Parathyroid adenoma (tissue), 2 donors: ENCODE results near the gene FBXO21.

ENCODE experiments used
- H2AFZ ChIP-seq: fragments of 300-600 bp; sonication (generic); one replicate; pipeline ENCODE4 v1.7.0; 2017; ENCODE audit warnings: antibody characterized with exemption, mild to moderate bottlenecking
- H3K27ac ChIP-seq: fragments of 300-600 bp; sonication (generic); one replicate; pipeline ENCODE4 v1.7.0; 2017
- H3K27me3 ChIP-seq: fragments of 300-600 bp; sonication (generic); one replicate; pipeline ENCODE4 v1.7.0; 2017; ENCODE audit warnings: low read length; ENCODE audit not compliant: control insufficient read depth, insufficient read depth
- H3K36me3 ChIP-seq: fragments of 300-600 bp; sonication (generic); one replicate; pipeline ENCODE4 v1.7.0; 2017; ENCODE audit warnings: low read length; ENCODE audit not compliant: control insufficient read depth, insufficient read depth
- H3K4me1 ChIP-seq: fragments of 300-600 bp; sonication (generic); one replicate; pipeline ENCODE4 v1.7.0; 2017; ENCODE audit warnings: control low read depth
- H3K4me2 ChIP-seq: fragments of 300-600 bp; sonication (generic); one replicate; pipeline ENCODE4 v1.7.0; 2017; ENCODE audit warnings: low read length
- H3K4me3 ChIP-seq: fragments of 300-600 bp; sonication (generic); one replicate; pipeline ENCODE4 v1.7.0; 2017; ENCODE audit warnings: low read depth, low read length
- H3K79me2 ChIP-seq: fragments of 300-600 bp; sonication (generic); one replicate; pipeline ENCODE4 v1.7.0; 2017; ENCODE audit warnings: control low read depth
- H3K9ac ChIP-seq: fragments of 300-600 bp; sonication (generic); one replicate; pipeline ENCODE4 v1.7.0; 2017; ENCODE audit warnings: mild to moderate bottlenecking
- H3K9me3 ChIP-seq: fragments of 300-600 bp; sonication (generic); one replicate; pipeline ENCODE4 v1.7.0; 2017; ENCODE audit warnings: low read length; ENCODE audit not compliant: control insufficient read depth
- CTCF ChIP-seq: fragments of 300-600 bp; sonication (generic); IDR thresholded peaks from one replicate; pipeline ENCODE4 v1.7.0; 2017; ENCODE audit warnings: antibody characterized with exemption, mild to moderate bottlenecking
- donor health status: primary hyperparathyroidism.

FBXO21 gene

GRCh38 chr12:117101953-117102799 lies 88.1 kb downstream of the FBXO21 start:
- Histone ChIP-seq H3K9me3 (no peaks in the 10 kb centered on the region), H3K36me3 (no peaks in the 10 kb centered on the region), H3K4me1 (peaks cover 17% of the 10 kb centered on the region), H3K9ac (no peak overlapping the region), H3K27ac (no peak overlapping the region), H3K27me3 (no peaks in the 10 kb centered on the region), H3K79me2 (no peaks in the 10 kb centered on the region), H3K4me2 (no peak overlapping the region), H2AFZ (no peak overlapping the region), H3K4me3 (no peak overlapping the region)
- TF ChIP-seq CTCF = no peak

GRCh38 chr12:117100851-117101673 lies 89.2 kb downstream of the FBXO21 start:
- Histone ChIP-seq H2AFZ (peak overlapping the region; percentile 1), H3K27ac (peak overlapping the region; percentile 1), H3K9ac (no peak overlapping the region), H3K9me3 (no peaks in the 10 kb centered on the region), H3K4me2 (no peak overlapping the region), H3K4me3 (no peak overlapping the region), H3K79me2 (no peaks in the 10 kb centered on the region), H3K27me3 (no peaks in the 10 kb centered on the region), H3K36me3 (no peaks in the 10 kb centered on the region), H3K4me1 (peaks cover 17% of the 10 kb centered on the region)
- peak; percentile 6 for TF ChIP-seq CTCF

- H3K27ac ChIP-seq = no peak overlapping the region
- peaks cover 17% of the 10 kb centered on the region for H3K4me1 ChIP-seq
- no peaks in the 10 kb centered on the region for H3K36me3 ChIP-seq
- H2AFZ ChIP-seq = peak overlapping the region; percentile 34
- H3K27me3 ChIP-seq = no peaks in the 10 kb centered on the region
- no peaks in the 10 kb centered on the region for H3K9me3 ChIP-seq
- peak; percentile 42 for TF ChIP-seq CTCF
- H3K4me2 ChIP-seq = no peak overlapping the region
- H3K79me2 ChIP-seq = no peaks in the 10 kb centered on the region
- no peak overlapping the region for H3K4me3 ChIP-seq
- no peak overlapping the region for H3K9ac ChIP-seq
Observed at GRCh38 chr12:117100251-117100650, 90.0 kb downstream of the FBXO21 start.

GRCh38 chr12:117098361-117099217 lies 91.7 kb downstream of the FBXO21 start:
- H3K79me2 ChIP-seq = no peaks in the 10 kb centered on the region
- H3K27ac ChIP-seq = no peak overlapping the region
- H2AFZ ChIP-seq = peak overlapping the region; percentile 85
- no peaks in the 10 kb centered on the region for H3K27me3 ChIP-seq
- no peaks in the 10 kb centered on the region for H3K9me3 ChIP-seq
- H3K36me3 ChIP-seq = no peaks in the 10 kb centered on the region
- H3K4me3 ChIP-seq = peak overlapping the region; percentile 28
- TF ChIP-seq CTCF = no peak
- H3K4me1 ChIP-seq = peaks cover 17% of the 10 kb centered on the region
- H3K9ac ChIP-seq = peak overlapping the region; percentile 48
- peak overlapping the region; percentile 62 for H3K4me2 ChIP-seq
